GM06990 (cell line): ENCODE measurements around the gene GCN1.

Experiments used
- DNase-seq: peaks from one replicate; pipeline ENCODE4 v3.0.0-alpha.2; 2011; ENCODE audit not compliant: insufficient read length; ENCODE audit errors: extremely low read depth
- H3K27me3 ChIP-seq: replicated peaks from 2 replicates; pipeline ENCODE4 v1.6.0; 2011; ENCODE audit warnings: low read length; ENCODE audit not compliant: control insufficient read depth, insufficient read depth
- H3K36me3 ChIP-seq: 2 replicates; pipeline ENCODE4 v1.5.1; 2011; ENCODE audit warnings: low read length; ENCODE audit not compliant: control insufficient read depth, insufficient read depth
- H3K4me3 ChIP-seq: replicated peaks from 2 replicates; pipeline ENCODE4 v1.5.1; 2011; ENCODE audit warnings: low read depth, mild to moderate bottlenecking, control low read depth, low read length
- CTCF ChIP-seq: IDR thresholded peaks from 2 replicates; pipeline ENCODE4 v1.5.1; 2011; ENCODE audit warnings: low read length, control low read depth, mild to moderate bottlenecking, inconsistent platforms; ENCODE audit not compliant: insufficient read depth, poor library complexity, severe bottlenecking

GCN1 gene

GRCh38 chr12:120100630-120101029, 93.9 kb downstream of the GCN1 start:
- Histone ChIP-seq H3K27me3 (no peaks in the 10 kb centered on the region), H3K4me3 (no peak overlapping the region), H3K36me3 (peaks cover 60% of the 10 kb centered on the region)
- TF ChIP-seq CTCF: no peak
- DNase-seq: no peak

GRCh38 chr12:120099738-120100137, 94.8 kb downstream of the GCN1 start:
- no peaks in the 10 kb centered on the region for H3K27me3 ChIP-seq
- TF ChIP-seq CTCF: no peak
- no peak for DNase-seq
- H3K36me3 ChIP-seq: peaks cover 60% of the 10 kb centered on the region
- H3K4me3 ChIP-seq: no peak overlapping the region

GRCh38 chr12:120098756-120099470, 95.6 kb downstream of the GCN1 start:
- H3K36me3 ChIP-seq: peaks cover 60% of the 10 kb centered on the region
- H3K27me3 ChIP-seq: no peaks in the 10 kb centered on the region
- TF ChIP-seq CTCF: no peak

GRCh38 chr12:120096671-120097202, 97.8 kb downstream of the GCN1 start:
- H3K27me3 ChIP-seq: no peaks in the 10 kb centered on the region
- no peak overlapping the region for H3K4me3 ChIP-seq
- H3K36me3 ChIP-seq: peaks cover 54% of the 10 kb centered on the region
- no peak for DNase-seq
- no peak for TF ChIP-seq CTCF

More at GRCh38 chr12:120098756-120099470, 95.6 kb downstream of the GCN1 start:
- H3K4me3 ChIP-seq: no peak overlapping the region
- DNase-seq: no peak

- Histone ChIP-seq H3K4me3 (no peak overlapping the region), H3K27me3 (no peaks in the 10 kb centered on the region), H3K36me3 (peaks cover 53% of the 10 kb centered on the region)
- DNase-seq: no peak
- TF ChIP-seq CTCF: no peak
Measured at GRCh38 chr12:120095736-120096135, 98.8 kb downstream of the GCN1 start.
